Stimulated activated CD8-positive, alpha-beta memory T cell treated with anti-CD3 and anti-CD28 coated beads, Interleukin-7, amount 100 ng/mL, for 4 hours (primary cell): ENCODE data around the gene RNU5D-1.

Experiments used
- DNase-seq, 2 donors: peaks; one replicate each; pipeline ENCODE4 v3.0.0-alpha.2; 2020; ENCODE audit warnings: low read depth in 2 of 2

RNU5D-1 gene

DNA sequence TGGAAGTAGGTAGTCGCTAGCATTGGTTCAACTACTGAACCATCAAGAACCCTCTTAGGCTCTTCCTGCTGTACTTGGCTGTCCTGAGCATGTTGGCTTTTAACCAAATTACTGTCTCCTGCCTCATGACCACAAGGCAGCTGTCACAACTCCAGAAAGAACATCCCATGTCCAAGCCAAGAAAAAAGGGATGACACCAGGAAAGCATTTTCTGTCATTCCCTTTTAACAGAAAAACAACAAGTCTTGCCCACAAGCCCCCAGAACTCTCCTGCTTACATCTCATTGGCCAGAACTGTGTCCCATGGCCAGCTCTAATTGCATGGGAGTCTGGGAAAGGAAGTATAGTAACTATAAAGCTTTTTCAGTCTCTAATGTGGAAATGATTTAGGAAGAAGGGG lies 2.4 kb upstream of the RNU5D-1 start:
- no peak for DNase-seq

DNA sequence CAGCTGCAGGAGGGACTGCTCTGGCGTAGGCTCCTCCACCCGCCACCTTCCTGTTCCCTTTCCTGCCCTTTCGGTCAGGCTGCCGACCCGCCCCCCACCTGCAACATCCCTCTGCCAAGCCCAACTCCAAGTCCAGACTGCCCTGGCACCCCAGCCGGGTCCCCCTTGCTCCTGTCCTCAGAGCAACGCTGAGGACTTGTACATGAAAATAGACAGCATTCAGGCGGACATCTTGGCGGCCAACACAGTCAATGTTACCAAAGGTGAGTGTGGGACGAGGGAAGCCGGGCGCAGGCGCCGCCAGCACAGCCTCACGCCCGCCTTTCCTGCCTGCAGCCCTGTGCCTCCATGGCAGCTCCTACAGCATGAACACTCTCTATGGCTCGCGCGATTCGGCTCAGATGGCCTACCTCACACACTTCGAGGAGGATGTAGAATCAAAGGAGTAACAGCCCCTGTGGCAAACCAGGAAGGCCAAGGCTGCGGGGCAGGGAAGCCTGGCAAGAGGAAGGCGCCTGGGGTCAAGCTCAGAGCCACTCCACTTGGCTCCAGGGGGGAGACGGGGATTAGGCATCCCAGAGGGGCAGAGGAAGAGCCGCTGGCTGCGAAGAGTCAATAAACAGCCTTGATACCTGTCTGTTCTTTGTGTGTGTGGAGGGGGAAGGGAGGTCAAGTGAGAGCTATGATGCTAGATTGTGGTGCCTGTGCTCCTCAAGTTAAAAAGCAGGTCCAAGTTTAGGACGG lies 5.8 kb downstream of the RNU5D-1 start:
- DNase-seq = no peak

DNA sequence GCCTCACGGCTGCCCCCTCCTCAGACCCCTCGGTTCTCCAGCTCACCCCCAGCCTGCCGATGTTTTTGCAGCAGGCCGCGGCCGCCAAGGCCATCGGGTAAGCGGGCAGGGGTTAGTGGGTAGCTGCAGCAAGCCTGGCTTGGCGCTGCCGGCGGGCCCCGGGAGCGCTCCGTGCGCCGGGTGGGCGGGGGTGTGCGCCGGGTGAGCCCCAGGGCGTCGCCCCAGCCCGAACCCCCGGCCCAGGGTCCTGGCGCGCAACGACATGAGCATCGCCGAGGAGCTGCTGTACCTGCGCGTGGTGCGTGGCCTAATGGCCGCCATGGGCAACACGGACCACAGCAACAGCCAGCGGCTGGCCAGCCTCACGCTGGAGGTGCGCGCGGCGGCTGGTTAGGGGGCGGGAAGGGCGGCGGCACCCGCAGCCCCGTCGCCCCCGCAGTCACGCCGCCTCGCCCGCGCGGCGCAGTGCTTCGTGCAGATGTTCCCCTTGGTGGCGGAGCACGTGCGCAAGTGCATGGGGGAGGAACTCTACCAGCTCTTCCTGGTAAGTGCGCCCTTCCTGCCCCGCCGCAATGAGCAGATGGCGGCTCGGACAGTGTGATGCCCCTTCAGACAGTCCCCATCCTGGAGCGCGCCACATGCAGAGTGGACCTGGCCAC lies 6.5 kb downstream of the RNU5D-1 start:
- DNase-seq = peak in 1 of 2 donors; percentile 21

DNA sequence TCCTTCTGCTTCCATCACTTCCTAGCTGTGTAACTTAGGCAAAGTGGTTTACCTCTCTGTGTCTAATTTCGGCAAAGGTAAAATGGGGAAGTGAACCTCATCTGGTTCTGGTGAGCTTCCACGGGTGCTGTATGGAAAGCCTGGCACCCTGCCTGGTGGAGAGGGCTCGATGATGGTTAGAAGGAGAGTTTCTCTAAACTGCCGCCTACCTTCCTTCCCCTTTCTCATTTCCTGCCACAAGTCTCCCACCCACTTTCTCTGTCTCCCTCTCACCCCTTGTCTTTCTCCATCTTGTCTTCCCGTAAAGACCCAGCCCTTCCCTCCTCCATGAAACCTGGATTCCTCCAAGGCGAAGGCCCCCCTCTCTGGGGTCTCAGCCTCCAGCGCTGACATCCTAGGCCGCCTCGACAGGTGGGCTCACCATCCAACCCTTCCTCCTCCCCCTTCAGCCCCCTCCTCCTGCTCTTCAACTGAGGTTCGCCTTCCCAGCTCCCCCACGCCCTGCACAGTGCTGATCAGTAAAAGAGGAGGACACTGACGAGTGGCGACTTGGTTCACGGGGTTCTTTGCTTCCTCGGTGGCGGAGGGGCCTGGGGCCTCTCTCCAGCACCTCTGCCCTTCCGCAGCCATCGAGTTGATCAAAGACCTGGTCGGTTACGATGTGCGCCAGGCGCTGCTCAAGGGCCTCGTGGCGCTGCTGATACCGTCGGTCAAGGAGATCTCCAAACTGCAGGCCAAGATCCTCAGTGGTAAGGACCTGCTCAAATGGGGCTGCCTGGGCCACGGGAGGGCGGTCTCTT lies 7.3 kb downstream of the RNU5D-1 start:
- peak; percentile 21 to 37 for DNase-seq

DNA sequence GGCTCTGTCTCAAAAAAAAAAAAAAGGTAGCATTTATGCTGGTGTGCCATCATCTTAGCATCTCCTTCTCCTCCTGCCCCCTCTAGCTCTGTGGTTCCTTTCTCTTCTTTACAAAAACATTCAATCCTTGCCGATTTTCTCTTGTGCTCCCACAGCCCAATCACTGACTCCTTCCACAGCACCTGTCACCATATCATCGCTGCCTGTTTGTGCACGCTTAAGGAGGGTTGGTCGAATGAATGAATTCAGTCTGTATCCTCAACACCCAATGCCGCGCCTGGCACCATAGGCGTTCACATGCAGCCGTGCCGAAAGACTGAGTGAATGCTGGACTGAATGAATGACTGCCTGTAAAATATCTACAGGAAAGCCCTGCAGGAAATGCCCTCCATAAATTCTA lies 7.9 kb downstream of the RNU5D-1 start:
- no peak for DNase-seq

DNA sequence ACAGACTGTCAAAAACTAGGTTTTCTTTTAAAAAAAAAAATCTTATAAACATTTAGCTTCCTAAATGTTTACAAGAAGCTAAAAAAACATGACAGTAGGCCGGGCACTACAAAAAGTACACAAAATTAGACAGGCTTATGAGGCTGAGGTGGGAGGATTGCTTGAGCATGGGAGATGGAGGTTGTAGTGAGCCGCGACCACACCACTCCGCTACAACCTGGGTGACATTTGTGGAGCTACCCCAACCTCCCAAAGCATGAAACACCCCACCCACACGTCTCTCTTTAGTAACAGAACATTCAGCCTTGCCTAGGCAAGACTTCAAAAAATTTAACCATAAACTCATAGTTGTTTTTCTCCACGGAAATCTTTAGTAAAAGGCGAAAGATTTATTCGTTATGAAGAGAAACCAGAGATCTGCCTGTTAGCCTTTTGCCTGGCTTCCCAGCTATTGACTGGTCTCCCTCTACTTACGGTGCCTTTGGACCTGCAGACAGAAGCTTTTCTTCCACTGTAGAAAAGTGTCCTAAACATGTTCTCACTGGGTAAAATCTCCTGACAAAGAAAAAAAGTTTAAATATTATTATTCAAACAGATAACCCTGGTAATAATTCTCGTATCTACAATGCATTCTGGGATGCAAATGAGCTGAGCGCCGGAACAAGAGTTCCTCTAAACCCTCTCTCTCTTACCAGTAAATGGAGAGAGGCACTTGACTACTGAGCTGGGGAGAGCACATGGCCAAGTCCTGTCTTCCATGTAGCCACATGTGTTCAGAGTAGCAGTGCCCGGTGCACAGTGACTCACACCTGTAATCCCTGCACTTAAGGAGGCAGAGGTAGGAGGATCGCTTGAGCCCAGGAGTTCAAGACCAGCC lies 9.2 kb downstream of the RNU5D-1 start:
- DNase-seq = peak; percentile 60 to 66

DNA sequence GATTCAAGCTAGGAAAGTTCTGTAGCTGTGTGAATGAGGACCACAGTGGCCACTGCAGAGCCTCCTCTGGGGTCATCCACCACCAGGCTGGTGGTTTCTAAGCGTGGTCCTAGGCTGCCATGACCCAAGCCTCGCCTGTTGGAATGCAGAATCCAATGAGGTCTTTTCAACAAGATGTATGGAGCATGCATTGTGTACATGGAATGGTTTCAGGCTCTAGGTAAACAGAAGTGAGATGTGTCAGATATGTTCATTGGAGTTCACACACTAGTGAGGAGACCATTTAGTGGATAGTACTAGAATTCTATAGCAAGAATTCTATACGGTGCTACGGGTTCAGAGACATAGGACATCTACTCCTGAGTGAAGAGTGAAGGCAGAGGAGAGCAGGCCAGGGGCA lies 10.7 kb downstream of the RNU5D-1 start:
- DNase-seq = no peak

DNA sequence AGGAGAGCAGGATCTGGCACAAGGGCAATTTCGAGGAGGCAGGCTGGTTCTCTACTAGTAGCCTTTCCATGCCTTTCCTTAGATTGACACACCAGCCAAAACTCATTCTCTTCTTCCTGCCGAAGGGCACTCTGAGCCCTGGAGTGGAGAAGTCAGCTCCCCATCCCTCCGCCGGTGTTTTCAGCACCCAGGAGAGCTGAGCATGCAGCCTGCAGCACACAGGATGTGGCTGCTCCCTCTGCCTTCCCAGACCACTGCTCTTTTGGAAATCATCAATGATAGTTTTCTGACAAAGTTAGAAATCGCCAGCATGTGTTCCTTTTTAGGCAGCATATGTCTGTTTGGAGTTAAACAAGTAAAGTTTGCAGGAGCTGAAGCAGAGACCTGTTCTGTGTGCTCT lies 11.7 kb downstream of the RNU5D-1 start:
- DNase-seq = no peak

DNA sequence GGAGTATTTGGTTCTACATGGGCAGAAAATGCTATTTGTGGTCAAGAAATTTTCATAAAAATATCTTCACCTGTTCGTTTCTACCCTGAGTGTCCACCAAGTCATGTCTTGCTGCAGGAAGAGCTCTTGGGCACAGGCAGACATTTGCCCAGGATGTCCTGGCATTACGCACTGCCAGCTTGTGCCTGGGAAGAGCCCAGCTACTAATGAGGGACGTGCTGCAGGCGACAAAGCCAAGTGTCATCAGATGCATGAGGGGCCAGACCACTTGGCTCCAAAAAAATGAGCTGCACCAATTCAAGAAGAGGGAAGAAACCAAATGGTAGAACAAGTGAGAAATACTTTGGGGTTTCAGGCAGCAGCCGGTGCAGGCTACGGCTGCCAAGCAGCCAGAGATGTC lies 12.9 kb downstream of the RNU5D-1 start:
- no peak for DNase-seq

DNA sequence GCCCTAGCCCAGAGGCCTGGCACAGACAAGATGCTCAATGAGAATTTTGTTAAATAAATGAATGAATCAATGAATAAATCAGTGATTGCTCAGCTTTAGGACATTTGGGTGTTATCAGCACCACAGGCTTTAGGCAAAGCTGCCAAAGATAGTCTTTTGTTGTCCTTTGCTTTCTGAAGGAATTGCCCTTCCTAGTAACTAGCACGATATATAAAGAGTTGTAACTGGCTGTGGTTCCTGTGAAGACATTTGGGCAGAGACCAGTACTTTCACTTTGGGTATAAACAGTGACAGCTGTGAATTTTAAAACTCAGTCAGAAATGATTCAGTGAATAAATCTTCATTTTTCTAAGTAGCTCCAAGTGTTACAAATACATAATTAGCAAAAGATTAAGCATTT lies 13.3 kb downstream of the RNU5D-1 start:
- no peak for DNase-seq

DNA sequence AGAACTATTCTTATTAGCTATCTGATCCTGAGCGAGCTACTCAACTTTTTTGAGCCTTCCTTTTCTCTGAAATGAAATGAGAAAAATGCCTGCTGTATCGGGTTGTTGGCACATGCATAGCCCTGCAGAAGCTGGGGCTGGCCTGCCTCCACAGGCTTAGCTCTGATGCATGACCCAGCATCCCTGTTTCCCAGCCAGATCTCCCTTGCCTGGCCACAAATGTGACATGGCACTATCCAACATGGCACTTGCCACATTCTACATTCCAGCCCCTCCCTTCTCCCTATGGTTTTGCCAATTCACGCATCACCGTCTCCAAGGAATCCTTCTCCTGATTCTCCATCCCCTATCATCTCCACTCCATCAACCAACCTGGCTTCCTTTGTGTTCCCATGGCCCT lies 13.8 kb downstream of the RNU5D-1 start:
- no peak for DNase-seq

DNA sequence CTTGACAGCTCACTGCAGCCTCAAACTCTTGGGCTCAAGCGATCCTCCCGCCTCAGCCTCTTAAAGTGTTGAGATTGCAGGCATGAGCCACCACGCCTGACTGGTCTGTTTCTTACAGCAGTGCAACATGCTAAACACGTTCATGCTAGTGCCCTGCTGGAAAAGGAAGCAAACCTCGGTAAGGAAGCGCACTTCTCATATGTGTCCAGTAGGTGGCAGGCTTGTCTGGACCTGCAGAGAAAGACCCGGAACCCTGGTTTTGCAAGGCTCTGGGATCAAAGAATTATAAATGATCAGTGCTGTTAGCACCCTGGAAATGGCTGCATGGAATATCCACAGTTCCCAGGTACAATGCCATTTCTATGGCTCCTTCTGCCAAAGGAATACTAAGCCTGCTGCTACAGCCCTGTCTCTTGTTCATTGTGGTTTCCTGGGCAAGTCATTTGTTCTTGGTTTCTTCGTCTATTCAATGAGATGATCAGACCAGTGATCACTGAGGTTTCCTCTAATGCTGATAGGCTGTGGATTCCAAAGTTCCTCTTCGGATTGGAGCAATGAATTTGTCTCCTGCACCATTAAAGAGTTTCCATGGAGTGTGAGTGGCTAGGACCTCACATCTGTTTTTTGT lies 15.9 kb downstream of the RNU5D-1 start:
- DNase-seq = peak; percentile 35 to 53

DNA sequence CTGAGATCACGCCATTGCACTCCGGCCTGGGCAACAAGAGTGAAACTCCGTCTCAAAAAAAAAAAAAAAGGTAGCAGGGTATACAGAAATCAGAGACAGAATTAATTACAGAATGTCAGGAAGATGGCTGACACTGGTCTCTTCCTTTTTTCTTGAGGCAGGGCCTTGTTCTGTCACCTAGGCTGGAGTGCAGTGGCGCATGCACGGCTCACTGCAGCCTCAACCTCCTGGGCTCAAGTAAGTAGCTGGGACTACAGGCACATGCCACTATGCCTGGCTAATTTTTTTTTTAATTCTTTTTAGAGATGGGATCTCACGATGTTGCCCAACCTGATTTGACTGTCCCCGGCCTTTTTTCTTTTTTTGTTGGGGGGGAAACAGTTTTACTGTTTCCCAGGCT lies 16.4 kb downstream of the RNU5D-1 start:
- no peak for DNase-seq

DNA sequence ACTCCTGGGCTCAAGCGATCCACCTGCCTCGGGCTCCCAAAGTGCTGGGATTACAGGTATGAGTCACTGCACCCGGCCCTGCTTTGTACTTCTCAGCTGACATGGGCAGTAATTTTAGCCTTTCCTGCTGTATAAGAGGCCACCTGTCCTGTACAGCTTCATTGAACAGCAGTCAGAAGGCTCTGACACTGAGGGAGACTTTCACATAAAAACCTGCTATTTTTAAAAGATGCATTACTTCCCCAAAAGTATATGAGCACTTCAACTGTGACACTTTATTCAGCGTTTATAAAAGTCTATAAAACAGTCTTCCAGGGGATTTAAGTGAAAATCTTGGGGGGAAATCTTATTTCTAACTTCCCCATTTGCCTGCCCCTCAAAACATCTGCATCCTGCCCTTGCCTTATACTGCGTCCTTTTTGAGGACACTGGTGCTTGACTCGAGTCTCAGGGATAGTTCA lies 17.6 kb downstream of the RNU5D-1 start:
- DNase-seq = no peak

DNA sequence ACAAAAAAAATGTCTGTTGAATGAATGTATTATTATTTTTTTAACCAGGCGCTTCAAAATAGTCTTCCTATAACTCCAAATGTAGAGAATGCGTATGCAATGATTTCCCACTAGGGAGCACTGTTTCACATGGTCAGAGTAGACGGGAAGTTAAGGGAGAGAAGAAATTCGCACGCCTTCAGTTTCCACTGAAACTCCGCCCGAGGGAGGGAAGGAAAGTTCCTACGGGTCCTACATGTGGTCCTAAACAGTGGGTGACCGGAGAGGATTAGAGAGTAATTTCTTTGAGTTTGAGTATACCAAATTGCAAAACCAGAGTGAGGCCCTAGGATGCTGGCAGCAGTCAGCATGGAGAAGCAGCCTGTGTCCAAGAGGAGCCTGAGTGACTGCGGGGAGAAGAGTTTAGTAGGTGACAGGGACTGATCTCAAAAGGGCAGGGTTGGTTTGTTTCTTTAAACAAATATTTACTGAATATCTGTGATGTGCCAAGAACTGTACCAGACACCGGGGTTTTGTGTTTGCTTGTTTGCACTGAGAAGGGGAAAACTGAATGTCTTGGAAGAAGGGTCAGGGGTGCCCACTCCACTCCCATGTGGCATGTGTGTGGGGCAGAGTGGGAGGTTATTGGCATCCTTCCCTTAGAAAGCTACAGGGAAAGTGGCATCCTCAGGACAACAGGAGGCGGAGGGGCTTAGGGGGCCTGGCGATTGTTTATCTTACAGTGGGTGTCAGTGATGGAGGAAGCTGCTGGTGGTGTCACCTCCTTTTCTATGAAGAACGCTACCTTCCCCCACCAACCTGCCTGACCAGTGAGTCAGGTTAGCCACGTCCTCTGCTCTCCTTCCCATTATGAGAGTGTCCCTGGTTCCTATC lies 22.8 kb downstream of the RNU5D-1 start:
- DNase-seq = no peak

DNA sequence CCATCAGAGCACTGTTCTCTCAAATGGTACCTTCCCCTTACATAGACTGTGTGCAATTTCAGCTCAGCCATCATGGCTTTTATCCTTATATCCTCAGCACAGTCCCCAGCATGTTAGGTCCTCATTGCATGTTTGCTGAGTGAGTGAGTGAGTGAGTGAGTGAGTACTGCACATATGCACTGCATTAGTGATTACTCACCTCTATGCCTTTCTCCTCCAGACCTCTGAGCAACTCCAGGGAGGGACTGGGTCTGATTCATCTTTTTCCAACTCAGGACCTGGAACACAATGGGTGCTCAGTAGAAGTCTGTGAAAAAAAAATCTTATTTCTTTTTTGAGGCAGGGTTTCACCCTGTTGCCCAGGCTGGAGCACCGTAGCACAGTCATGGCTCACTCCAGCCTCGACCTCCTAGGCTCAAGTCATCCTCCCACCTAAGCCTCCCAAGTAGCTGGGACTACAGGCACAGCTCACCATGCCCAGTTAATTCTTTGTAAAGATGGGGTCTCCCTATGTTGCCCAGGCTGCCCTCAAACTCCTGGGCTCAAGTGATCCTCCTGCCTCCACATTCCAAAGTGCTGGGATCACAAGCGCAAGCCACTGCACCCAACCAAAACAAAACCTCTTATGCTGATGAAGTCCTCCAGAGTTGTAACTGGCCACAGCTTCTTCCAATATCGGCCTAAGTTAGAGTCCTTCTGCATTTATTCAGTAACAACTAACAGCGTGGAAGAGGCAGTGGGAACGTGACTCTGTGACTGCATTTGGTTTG lies 23.7 kb downstream of the RNU5D-1 start:
- no peak for DNase-seq

DNA sequence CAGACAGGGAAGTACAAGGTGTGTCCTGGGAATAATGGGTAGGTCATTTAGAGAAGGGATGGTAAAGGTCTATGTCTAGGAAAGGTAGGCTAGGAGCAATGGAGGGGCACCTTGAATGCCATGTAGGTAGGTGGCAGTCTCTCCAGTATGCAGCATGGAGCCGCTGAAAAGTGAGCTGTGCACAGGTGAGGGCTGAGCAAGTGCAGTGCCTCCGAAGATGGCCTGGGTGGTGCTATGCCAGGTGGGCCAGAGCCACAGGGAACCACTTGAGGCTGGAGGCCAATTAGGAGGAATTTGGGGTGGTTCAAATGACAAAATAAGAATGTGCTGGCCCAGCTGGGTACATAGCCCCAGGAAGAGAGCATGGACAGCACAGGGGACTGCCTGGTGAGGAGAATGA lies 25.0 kb downstream of the RNU5D-1 start:
- no peak for DNase-seq

DNA sequence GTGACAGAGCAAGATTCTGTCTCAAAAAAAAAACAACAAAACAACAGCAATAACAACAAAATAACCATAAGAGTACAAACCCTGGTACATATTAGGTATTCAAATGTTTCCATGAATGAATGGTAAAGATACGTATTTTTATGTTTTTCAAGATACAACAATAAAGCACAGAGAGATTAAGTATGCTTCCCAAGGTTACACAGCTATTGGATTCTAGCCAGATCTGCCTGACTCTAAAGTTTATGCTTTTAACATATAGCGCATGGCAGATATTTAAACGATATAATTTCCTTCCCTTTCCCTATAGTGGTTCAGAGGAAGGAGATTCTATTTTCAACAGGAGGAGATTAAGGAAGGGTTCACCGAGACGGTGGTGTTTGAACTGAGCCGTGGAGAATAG lies 25.5 kb downstream of the RNU5D-1 start:
- DNase-seq = no peak

DNA sequence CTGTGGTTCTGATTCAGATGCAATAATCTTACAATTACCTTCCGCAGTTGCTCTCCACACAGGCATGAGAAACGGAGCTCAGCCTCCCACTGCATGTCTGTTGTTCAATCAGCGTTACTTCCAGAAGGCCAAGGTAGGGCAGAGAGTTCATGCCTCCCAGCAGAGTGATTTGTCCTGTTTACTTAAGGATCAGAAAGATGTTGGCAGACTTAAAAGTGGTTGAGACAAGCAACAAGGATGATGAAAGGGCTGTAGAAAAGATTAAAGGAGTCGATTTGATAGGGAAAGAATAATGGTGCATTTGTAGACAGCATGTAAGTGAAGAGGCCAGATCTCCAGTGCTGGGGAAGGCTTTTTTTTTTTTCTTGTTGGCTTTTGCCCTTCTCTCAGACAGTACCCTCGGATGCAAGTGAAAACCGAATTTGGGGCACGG lies 29.8 kb downstream of the RNU5D-1 start:
- no peak for DNase-seq
